Measurements from ENCODE around the gene GLCCI1.

GLCCI1 gene

DNA sequence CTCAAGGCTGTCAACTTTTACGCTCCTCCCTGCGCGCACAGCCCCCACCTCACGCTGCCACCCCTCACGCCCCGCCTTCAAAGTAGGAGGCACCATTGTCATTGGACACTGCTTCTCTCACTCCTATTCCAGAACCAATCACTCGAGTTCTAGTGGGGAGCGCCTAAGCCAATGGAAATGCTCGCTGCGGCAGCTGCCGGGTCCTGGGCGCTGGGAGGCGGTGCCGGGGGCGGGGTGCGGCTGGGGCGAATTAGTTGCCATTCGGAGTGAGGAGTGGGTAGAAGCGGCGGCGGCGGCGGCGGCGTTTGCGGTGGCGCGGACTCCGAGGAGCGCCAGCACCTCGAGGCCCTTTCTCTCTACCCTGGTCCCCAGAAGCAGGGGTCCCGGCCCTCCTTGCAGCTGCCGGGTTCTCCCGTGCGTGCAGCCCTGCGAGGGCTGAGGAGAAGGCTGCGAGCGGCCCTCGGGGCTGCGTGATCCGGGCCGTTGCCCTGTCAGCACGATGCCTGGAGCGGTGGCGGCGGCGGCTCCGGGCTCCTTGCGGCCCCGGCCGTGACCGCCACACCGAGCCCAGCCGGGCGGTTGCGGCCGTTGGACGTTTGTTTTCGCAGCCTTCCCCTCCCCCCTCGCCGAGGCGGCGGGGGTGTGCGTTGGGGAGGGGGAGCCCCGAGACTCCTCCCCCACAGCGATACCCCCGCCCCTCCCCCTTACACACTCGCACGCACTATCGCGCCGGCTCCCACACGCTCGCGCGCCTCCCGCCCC lies at the start of gene GLCCI1:
Gene GLCCI1 (plus strand): TSS at position 253 of the 762 bp plus-strand sequence. CDS start 555 bp downstream, outside the sequence.
- no peaks in the 10 kb centered on the region for H3K9me3 ChIP-seq (ENCODE audit: insufficient read depth, low read depth, low read length)
- no peaks in the 10 kb centered on the region for H3K27me3 ChIP-seq (ENCODE audit: insufficient read depth, low read length)
- peak within 1 kb of the TSS; percentile 97 for H3K4me3 ChIP-seq (ENCODE audit: low read length)
- H3K4me1 ChIP-seq (ENCODE audit: insufficient read depth, low read length): peaks cover 22% of the 10 kb centered on the region
- no peak within 1 kb of the TSS for H3K27ac ChIP-seq (ENCODE audit: low read length)
- H3K36me3 ChIP-seq (ENCODE audit: insufficient read depth, low read depth, low read length): no peaks in the 10 kb centered on the region
- peak within 1 kb of the TSS; percentile 90 for H3K9ac ChIP-seq (ENCODE audit: low read depth, low read length)

DNA sequence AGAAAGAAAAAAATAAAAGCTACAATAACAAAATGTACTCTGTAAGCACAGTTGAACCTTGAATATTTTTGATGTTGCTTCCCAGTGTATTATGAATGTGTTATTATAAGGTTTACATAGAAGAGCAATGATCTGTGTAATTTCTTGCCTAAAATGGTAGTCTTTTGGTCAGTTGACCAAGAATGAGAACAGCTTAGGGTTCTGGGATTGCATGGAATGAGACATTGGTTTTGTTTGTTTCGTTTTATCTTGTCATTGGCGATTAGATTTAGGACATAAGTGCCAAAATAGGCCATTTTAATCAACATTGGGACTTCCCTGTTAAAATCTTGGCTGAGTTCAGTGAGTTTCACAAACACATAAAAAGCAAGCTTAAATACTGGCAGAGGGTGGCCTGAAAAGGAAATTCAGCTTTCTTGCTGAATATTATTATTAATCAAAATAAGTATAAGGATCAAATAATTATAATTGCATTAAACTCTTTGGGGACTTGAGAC lies 49.1 kb upstream of the GLCCI1 start:
- peaks cover 43% of the 10 kb centered on the region for H3K4me1 ChIP-seq (ENCODE audit: insufficient read depth, low read length)
- H3K9ac ChIP-seq (ENCODE audit: low read depth, low read length): no peak overlapping the region
- no peak overlapping the region for H3K27ac ChIP-seq (ENCODE audit: low read length)
- H3K9me3 ChIP-seq (ENCODE audit: insufficient read depth, low read depth, low read length): no peaks in the 10 kb centered on the region
- no peaks in the 10 kb centered on the region for H3K27me3 ChIP-seq (ENCODE audit: insufficient read depth, low read length)
- H3K36me3 ChIP-seq (ENCODE audit: insufficient read depth, low read depth, low read length): no peaks in the 10 kb centered on the region
- H3K4me3 ChIP-seq (ENCODE audit: low read length): no peak overlapping the region

DNA sequence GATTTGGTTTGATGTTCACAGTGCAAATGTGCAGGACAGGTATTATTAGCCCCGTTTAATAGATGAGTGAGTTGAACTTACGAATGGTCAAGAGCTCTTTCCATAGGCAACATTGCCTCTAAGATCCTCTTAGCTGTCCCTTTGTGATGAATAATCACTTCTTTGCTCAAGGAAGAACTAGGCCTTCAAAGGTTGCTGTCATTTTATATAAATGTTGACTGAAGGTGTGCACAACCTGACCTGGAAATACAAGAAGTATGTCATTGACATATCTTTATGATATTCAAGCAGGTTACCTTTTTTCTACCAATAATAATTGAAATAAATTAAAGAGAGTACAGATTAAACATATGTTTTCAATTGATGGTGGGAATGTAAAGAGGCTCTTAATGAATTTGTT lies 48.5 kb upstream of the GLCCI1 start:
- Histone ChIP-seq H3K4me1 (ENCODE audit: insufficient read depth, low read length) (peaks cover 43% of the 10 kb centered on the region), H3K9ac (ENCODE audit: low read depth, low read length) (no peak overlapping the region), H3K27me3 (ENCODE audit: insufficient read depth, low read length) (no peaks in the 10 kb centered on the region), H3K9me3 (ENCODE audit: insufficient read depth, low read depth, low read length) (no peaks in the 10 kb centered on the region), H3K36me3 (ENCODE audit: insufficient read depth, low read depth, low read length) (no peaks in the 10 kb centered on the region), H3K27ac (ENCODE audit: low read length) (no peak overlapping the region), H3K4me3 (ENCODE audit: low read length) (no peak overlapping the region)

DNA sequence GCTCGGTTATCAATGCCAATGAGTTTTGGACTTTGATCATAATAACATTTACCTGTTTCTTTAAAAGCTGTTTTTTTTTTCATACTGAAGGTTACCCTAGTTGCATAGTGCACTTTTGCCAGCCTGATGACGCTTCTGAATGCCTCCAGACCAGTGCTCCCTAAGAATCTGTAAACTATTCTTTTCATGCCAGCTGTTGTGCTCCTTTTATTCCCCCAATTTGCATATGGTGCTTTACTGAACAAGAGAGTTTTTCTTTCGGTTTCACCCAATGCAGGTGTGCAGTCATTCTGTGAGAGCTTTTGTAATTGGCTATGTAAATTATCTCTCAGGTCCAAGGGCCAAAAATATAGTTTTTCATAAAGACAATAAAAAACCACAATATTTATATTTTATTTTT lies 48.1 kb upstream of the GLCCI1 start:
- H3K27me3 ChIP-seq (ENCODE audit: insufficient read depth, low read length): no peaks in the 10 kb centered on the region
- peaks cover 43% of the 10 kb centered on the region for H3K4me1 ChIP-seq (ENCODE audit: insufficient read depth, low read length)
- no peaks in the 10 kb centered on the region for H3K9me3 ChIP-seq (ENCODE audit: insufficient read depth, low read depth, low read length)
- H3K36me3 ChIP-seq (ENCODE audit: insufficient read depth, low read depth, low read length): no peaks in the 10 kb centered on the region
- no peak overlapping the region for H3K4me3 ChIP-seq (ENCODE audit: low read length)
- no peak overlapping the region for H3K9ac ChIP-seq (ENCODE audit: low read depth, low read length)
- no peak overlapping the region for H3K27ac ChIP-seq (ENCODE audit: low read length)

DNA sequence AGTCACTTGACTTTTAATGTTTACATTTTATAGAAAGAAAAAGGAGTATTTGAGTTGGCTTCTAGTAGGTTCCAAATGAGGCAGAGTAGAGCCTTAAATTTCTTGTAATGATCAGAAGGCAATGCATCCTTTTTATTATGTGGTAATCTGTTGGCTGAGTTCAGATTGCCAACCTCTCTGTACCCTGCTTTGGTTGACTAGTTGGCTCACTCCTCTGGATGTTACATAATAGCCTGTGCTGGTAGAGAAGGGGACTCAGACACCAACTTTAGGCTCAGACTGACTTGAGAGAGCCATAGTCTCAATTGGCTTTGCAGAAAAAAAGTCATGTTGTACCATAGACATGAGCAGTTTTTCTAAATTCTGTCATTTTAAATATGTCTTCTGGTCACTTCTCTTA lies 46.8 kb upstream of the GLCCI1 start:
- no peaks in the 10 kb centered on the region for H3K9me3 ChIP-seq (ENCODE audit: insufficient read depth, low read depth, low read length)
- H3K36me3 ChIP-seq (ENCODE audit: insufficient read depth, low read depth, low read length): no peaks in the 10 kb centered on the region
- peaks cover 43% of the 10 kb centered on the region for H3K4me1 ChIP-seq (ENCODE audit: insufficient read depth, low read length)
- no peak overlapping the region for H3K4me3 ChIP-seq (ENCODE audit: low read length)
- no peak overlapping the region for H3K9ac ChIP-seq (ENCODE audit: low read depth, low read length)
- H3K27ac ChIP-seq (ENCODE audit: low read length): no peak overlapping the region
- H3K27me3 ChIP-seq (ENCODE audit: insufficient read depth, low read length): no peaks in the 10 kb centered on the region

DNA sequence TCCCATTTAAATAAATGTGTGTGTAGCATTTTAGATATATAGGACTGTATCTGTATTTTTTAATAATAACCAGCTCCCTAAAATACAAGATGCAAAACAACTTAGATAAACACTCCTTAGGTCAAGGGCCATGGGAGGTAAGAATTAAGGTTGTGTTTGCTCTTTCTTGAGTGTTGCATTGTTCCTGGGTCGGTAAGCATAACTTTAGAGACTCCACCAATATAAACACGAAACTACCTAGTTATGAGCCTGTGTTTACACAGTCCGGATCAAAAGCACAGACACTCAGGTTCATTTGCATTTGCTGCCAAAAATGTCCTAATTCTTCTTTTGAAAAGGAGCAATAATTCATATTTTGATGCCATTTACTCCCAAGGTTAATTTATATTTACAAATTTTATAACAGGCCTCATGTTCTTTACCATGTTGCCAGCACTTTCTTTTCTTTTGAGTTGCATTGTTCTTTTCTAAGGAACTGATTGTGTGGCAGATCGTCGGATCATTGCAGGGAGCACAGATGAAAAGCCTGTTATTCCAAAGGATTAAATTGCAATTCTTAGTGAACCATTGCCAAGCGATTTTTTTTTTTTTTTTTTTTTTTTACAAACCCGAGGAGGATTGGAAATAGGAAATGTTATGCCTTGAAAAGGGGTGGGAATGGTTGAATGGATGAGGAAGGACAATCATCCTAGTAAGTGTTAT lies 45.8 kb upstream of the GLCCI1 start:
- H3K27ac ChIP-seq (ENCODE audit: low read length): no peak overlapping the region
- no peaks in the 10 kb centered on the region for H3K27me3 ChIP-seq (ENCODE audit: insufficient read depth, low read length)
- peaks cover 43% of the 10 kb centered on the region for H3K4me1 ChIP-seq (ENCODE audit: insufficient read depth, low read length)
- H3K9me3 ChIP-seq (ENCODE audit: insufficient read depth, low read depth, low read length): no peaks in the 10 kb centered on the region
- no peak overlapping the region for H3K9ac ChIP-seq (ENCODE audit: low read depth, low read length)
- no peaks in the 10 kb centered on the region for H3K36me3 ChIP-seq (ENCODE audit: insufficient read depth, low read depth, low read length)
- no peak overlapping the region for H3K4me3 ChIP-seq (ENCODE audit: low read length)

DNA sequence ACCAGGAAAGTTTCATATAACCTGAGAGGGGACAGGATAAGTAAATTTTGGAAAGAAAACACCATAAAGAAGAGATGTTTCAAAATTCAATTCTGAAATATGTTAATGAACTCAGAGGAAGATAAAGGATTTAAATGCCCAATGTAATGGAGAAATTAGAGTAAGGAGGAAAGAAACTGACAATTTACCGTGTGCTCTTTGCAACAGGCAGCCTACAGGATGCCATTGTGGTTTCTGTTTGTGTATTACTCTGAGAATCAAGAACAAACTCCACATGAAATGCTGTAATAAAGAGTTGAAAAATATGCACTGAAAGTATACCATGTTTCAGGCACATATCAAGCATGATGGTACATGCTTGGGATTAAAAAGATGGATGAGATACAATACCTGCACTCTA lies 44.8 kb upstream of the GLCCI1 start:
- H3K27ac ChIP-seq (ENCODE audit: low read length): no peak overlapping the region

DNA sequence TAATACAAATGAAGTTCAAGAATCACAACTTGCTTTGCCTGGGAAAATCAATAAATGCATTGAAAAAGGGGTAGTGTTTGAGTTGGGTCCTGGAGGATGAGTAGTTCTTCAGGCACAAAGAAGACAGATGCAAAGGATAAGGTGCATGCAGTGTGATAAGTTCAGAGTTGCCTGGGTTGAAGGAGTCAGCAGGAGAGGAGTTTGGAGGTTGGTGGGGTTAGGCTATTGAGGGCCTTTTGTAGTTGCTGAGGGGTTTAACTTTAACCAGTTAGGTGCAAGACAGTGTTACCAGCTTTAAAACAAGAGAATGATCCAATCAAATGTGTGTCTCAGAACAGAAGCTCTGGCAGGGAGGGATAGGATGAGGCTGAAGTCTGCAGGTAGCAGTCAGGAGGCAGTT lies 44.3 kb upstream of the GLCCI1 start:
- Histone ChIP-seq H3K9ac (ENCODE audit: low read depth, low read length) (no peak overlapping the region), H3K4me3 (ENCODE audit: low read length) (no peak overlapping the region), H3K4me1 (ENCODE audit: insufficient read depth, low read length) (peaks cover 35% of the 10 kb centered on the region), H3K36me3 (ENCODE audit: insufficient read depth, low read depth, low read length) (no peaks in the 10 kb centered on the region), H3K27me3 (ENCODE audit: insufficient read depth, low read length) (no peaks in the 10 kb centered on the region), H3K27ac (ENCODE audit: low read length) (no peak overlapping the region), H3K9me3 (ENCODE audit: insufficient read depth, low read depth, low read length) (no peaks in the 10 kb centered on the region)

More for the DNA sequence above, 44.8 kb upstream of the GLCCI1 start:
- H3K9me3 ChIP-seq (ENCODE audit: insufficient read depth, low read depth, low read length): no peaks in the 10 kb centered on the region
- no peak overlapping the region for H3K9ac ChIP-seq (ENCODE audit: low read depth, low read length)
- no peaks in the 10 kb centered on the region for H3K27me3 ChIP-seq (ENCODE audit: insufficient read depth, low read length)
- no peak overlapping the region for H3K4me3 ChIP-seq (ENCODE audit: low read length)
- no peaks in the 10 kb centered on the region for H3K36me3 ChIP-seq (ENCODE audit: insufficient read depth, low read depth, low read length)
- peaks cover 40% of the 10 kb centered on the region for H3K4me1 ChIP-seq (ENCODE audit: insufficient read depth, low read length)

DNA sequence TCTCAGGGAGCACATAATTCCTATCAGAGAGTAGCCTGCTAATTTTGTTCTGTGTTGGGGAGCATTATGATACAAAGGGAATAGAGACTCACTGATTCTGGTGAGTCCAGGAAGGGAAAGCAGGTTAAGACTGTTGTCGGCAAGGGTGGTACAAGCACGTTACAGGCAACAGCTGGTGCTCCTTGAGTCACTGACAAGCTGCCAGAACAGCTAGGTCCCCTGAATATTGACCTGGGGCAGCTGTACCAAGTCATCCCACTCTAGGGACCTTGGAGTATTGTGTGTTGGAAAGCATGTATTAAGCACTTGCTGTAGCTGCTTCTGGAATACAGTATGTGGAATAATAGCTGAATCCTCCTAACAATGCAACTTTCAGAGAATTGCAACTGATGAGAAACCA lies 37.0 kb upstream of the GLCCI1 start:
- no peak overlapping the region for H3K4me3 ChIP-seq (ENCODE audit: low read length)
- H3K4me1 ChIP-seq (ENCODE audit: insufficient read depth, low read length): peaks cover 7% of the 10 kb centered on the region; the same call in 1 of the 2 replicates
- H3K9me3 ChIP-seq (ENCODE audit: insufficient read depth, low read depth, low read length): no peaks in the 10 kb centered on the region
- no peak overlapping the region for H3K9ac ChIP-seq (ENCODE audit: low read depth, low read length)
- H3K27me3 ChIP-seq (ENCODE audit: insufficient read depth, low read length): no peaks in the 10 kb centered on the region
- no peaks in the 10 kb centered on the region for H3K36me3 ChIP-seq (ENCODE audit: insufficient read depth, low read depth, low read length)
- H3K27ac ChIP-seq (ENCODE audit: low read length): no peak overlapping the region

DNA sequence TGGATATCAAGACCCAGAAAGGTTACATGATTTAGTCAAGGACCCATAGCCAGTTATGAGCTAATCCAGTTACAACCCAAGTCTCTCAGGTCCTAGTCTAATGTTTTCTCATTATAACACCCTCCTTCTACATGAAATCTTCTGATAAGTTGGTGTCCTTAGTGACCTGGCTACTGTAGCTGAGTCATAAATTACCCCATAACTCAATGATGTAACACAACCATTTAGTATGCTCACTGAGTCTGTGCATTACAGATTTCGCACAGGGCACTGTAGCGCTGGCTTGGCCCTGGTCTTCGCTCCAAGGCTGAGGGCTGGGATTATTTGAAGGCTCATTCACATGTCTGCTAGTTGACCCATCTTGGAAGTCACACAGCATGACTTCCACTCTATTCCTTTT lies 36.0 kb upstream of the GLCCI1 start:
- no peaks in the 10 kb centered on the region for H3K36me3 ChIP-seq (ENCODE audit: insufficient read depth, low read depth, low read length)

DNA sequence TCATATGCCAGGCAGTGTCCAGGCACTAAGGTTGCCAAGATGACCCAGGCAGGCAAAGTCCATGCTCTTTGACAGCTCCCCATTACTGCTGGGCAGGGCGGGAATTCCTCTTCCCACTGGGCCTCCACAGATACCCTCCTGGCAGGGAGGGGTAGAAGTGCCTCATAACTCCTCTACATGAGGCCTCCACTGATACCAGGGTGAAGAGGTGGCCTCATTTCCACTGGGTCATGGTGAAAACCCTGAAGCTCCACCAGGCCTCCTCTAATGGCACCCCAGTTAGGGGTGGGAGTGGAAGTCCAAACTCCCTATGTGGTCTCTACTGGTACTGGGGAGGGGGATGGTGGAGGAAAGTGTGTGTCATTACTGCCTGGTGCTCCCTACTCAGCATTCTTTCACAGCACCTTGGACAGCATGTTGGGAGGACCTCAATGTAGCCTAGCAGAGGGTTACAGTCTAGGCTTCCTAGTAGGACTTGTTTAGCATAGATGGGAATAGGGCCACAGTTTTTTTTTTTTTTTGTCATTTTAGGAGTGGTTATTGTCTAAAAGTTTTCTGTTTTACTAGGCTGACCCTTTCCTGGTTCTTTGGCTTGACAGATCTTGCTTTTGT lies 34.6 kb upstream of the GLCCI1 start:
- Histone ChIP-seq H3K9me3 (ENCODE audit: insufficient read depth, low read depth, low read length) (no peaks in the 10 kb centered on the region), H3K4me1 (ENCODE audit: insufficient read depth, low read length) (peaks cover 7% of the 10 kb centered on the region; the same call in 1 of the 2 replicates), H3K9ac (ENCODE audit: low read depth, low read length) (no peak overlapping the region), H3K36me3 (ENCODE audit: insufficient read depth, low read depth, low read length) (no peaks in the 10 kb centered on the region), H3K27ac (ENCODE audit: low read length) (no peak overlapping the region), H3K27me3 (ENCODE audit: insufficient read depth, low read length) (no peaks in the 10 kb centered on the region), H3K4me3 (ENCODE audit: low read length) (no peak overlapping the region)

More for the DNA sequence above, 36.0 kb upstream of the GLCCI1 start:
- no peak overlapping the region for H3K4me3 ChIP-seq (ENCODE audit: low read length)
- no peak overlapping the region for H3K9ac ChIP-seq (ENCODE audit: low read depth, low read length)
- H3K9me3 ChIP-seq (ENCODE audit: insufficient read depth, low read depth, low read length): no peaks in the 10 kb centered on the region
- H3K27ac ChIP-seq (ENCODE audit: low read length): no peak overlapping the region
- no peaks in the 10 kb centered on the region for H3K27me3 ChIP-seq (ENCODE audit: insufficient read depth, low read length)
- peaks cover 7% of the 10 kb centered on the region; the same call in 1 of the 2 replicates for H3K4me1 ChIP-seq (ENCODE audit: insufficient read depth, low read length)

Data from iPS-20b (cell line).